MCF 10A (cell line): ENCODE results near the gene SIK2. TPM values are rescaled to one million over a fixed set of nuclear protein-coding genes. Genes with fewer than 3 reads are reported as not detected.

Experiments used
- BruUV-seq: library from RNA; stranded (reverse); fragments of 400-500 nt; replicated peaks from 2 replicates; lab custom pipeline; 2021; lab: Mats Ljungman, UMichigan
- CTCF ChIA-PET: fragments of 300-600 bp; sonication (Branson Sonifier 250); formaldehyde crosslinking; extraction: SDS; loops from one replicate; lab custom pipeline; 2021; ENCODE audit warnings: antibody characterized with exemption, inconsistent platforms; lab: Yijun Ruan, JAX
- POLR2A ChIA-PET: fragments of 300-600, 350-650 bp; sonication (Branson Sonifier 250); formaldehyde crosslinking; extraction: SDS; loops from one replicate; lab custom pipeline; 2020; ENCODE audit warnings: antibody characterized with exemption, inconsistent platforms; lab: Yijun Ruan, JAX
- DNase-seq: peaks from one replicate; pipeline ENCODE4 v3.0.0-alpha.2; 2018; ENCODE audit not compliant: unreplicated experiment
- H3K27ac Mint-ChIP-seq: one replicate; pipeline ENCODE4 v1.8.0; 2022; ENCODE audit warnings: mild to moderate bottlenecking, low read depth, mixed read lengths; ENCODE audit not compliant: unreplicated experiment
- H3K27me3 Mint-ChIP-seq: one replicate; pipeline ENCODE4 v1.8.0; 2022; ENCODE audit warnings: mixed read lengths; ENCODE audit not compliant: insufficient read depth, unreplicated experiment
- H3K36me3 Mint-ChIP-seq: one replicate; pipeline ENCODE4 v1.8.0; 2022; ENCODE audit warnings: mild to moderate bottlenecking, moderate library complexity, mixed read lengths; ENCODE audit not compliant: insufficient read depth, unreplicated experiment
- H3K4me1 Mint-ChIP-seq: one replicate; pipeline ENCODE4 v1.8.0; 2022; ENCODE audit warnings: mixed read lengths; ENCODE audit not compliant: insufficient read depth, unreplicated experiment
- H3K4me3 Mint-ChIP-seq: one replicate; pipeline ENCODE4 v1.8.0; 2022; ENCODE audit warnings: mild to moderate bottlenecking, moderate library complexity, mixed read lengths; ENCODE audit not compliant: unreplicated experiment
- H3K9me3 Mint-ChIP-seq: one replicate; pipeline ENCODE4 v1.8.0; 2022; ENCODE audit warnings: mixed read lengths; ENCODE audit not compliant: unreplicated experiment
- CTCF ChIP-seq: fragments of 200-600 bp; IDR thresholded peaks from one replicate; pipeline ENCODE4 v1.8.0; 2022; ENCODE audit warnings: antibody characterized with exemption, mild to moderate bottlenecking; ENCODE audit not compliant: unreplicated experiment
- intact Hi-C: fragments of 100-400 bp; cut with micrococcal nuclease; formaldehyde crosslinking; loops from 2 replicates; pipeline ENCODE4 v1.14.1; 2022
- total RNA-seq: library from RNA; stranded (reverse); gene quantifications from 2 replicates; pipeline ENCODE4 v1.2.3, GENCODE V29; 2022

SIK2 gene
- total RNA-seq, 1 experiment from 2014 or later, result 13.7 TPM

GRCh38 chr11:111663820-111664219 lies 61.6 kb downstream of the SIK2 start:
- H3K36me3 Mint-ChIP-seq, result no peaks in the 10 kb centered on the region
- no peaks in the 10 kb centered on the region for H3K4me1 Mint-ChIP-seq
- ChIA-PET POLR2A (no interaction called here), CTCF (no interaction called here)
- H3K27me3 Mint-ChIP-seq, result no peaks in the 10 kb centered on the region
- BruUV-seq, result no TSS peak
- H3K4me3 Mint-ChIP-seq, result no peak overlapping the region
- H3K27ac Mint-ChIP-seq, result no peak overlapping the region
- intact Hi-C loops, result no loop called here
- TF ChIP-seq CTCF, result no peak
- no peak for DNase-seq
- no peaks in the 10 kb centered on the region for H3K9me3 Mint-ChIP-seq

- DNase-seq, result peak; percentile 54
- no peaks in the 10 kb centered on the region for H3K27me3 Mint-ChIP-seq
- no TSS peak for BruUV-seq
- CTCF ChIA-PET, result interaction anchor here (0.6 to 0.7 kb wide), 2 partner anchors 7 to 103 kb away, joined by 3 to 4 read pairs; no protein-coding TSS in a partner anchor
- POLR2A ChIA-PET, result no interaction called here
- intact Hi-C loops, result loop anchor here (5.0 kb wide), 1 partner anchor 312 kb away; no protein-coding TSS in a partner anchor
- TF ChIP-seq CTCF, result no peak
- no peak overlapping the region for H3K27ac Mint-ChIP-seq
- H3K4me1 Mint-ChIP-seq, result no peaks in the 10 kb centered on the region
- peaks cover 6% of the 10 kb centered on the region for H3K36me3 Mint-ChIP-seq
- no peaks in the 10 kb centered on the region for H3K9me3 Mint-ChIP-seq
- no peak overlapping the region for H3K4me3 Mint-ChIP-seq
Observed at GRCh38 chr11:111665777-111666176, 63.5 kb downstream of the SIK2 start.

- no peak for TF ChIP-seq CTCF
- CTCF ChIA-PET, result interaction anchor here (0.9 kb wide), 1 partner anchor 154 kb away, joined by 5 read pairs; no protein-coding TSS in a partner anchor
- POLR2A ChIA-PET, result interaction anchor here (0.6 to 1.0 kb wide), 2 partner anchors 78 to 87 kb away, joined by 3 read pairs; no protein-coding TSS in a partner anchor
- Mint-ChIP-seq H3K27me3 (no peaks in the 10 kb centered on the region), H3K27ac (no peak overlapping the region), H3K4me3 (no peak overlapping the region), H3K36me3 (peaks cover 11% of the 10 kb centered on the region), H3K4me1 (no peaks in the 10 kb centered on the region), H3K9me3 (no peaks in the 10 kb centered on the region)
- intact Hi-C loops, result loop anchor here (5.0 kb wide), 1 partner anchor 308 kb away; no protein-coding TSS in a partner anchor
- DNase-seq, result no peak
- no TSS peak for BruUV-seq
Observed at GRCh38 chr11:111668980-111669379, 66.7 kb downstream of the SIK2 start.

- POLR2A ChIA-PET, result interaction anchor here (0.6 to 1.6 kb wide), 3 partner anchors 12 to 147 kb away, joined by 3 to 6 read pairs (median 4); no protein-coding TSS in a partner anchor
- no TSS peak for BruUV-seq
- DNase-seq, result no peak
- H3K4me1 Mint-ChIP-seq, result no peaks in the 10 kb centered on the region
- H3K27ac Mint-ChIP-seq, result no peak overlapping the region
- no peak overlapping the region for H3K4me3 Mint-ChIP-seq
- H3K27me3 Mint-ChIP-seq, result no peaks in the 10 kb centered on the region
- no peaks in the 10 kb centered on the region for H3K9me3 Mint-ChIP-seq
- CTCF ChIA-PET, result interaction anchor here (0.8 to 1.2 kb wide), 2 partner anchors 67 to 106 kb away, joined by 3 to 5 read pairs; no protein-coding TSS in a partner anchor
- TF ChIP-seq CTCF, result no peak
- H3K36me3 Mint-ChIP-seq, result peaks cover 26% of the 10 kb centered on the region
- intact Hi-C loops, result no loop called here
Observed at GRCh38 chr11:111671383-111671782, 69.1 kb downstream of the SIK2 start.
